ENCODE data around the gene LONP1.
"Not testable (repeated sequence)": the region's sequence is repeated elsewhere in the genome, so short reads cannot be mapped to it uniquely, and the experiment has no call there.

DNA sequence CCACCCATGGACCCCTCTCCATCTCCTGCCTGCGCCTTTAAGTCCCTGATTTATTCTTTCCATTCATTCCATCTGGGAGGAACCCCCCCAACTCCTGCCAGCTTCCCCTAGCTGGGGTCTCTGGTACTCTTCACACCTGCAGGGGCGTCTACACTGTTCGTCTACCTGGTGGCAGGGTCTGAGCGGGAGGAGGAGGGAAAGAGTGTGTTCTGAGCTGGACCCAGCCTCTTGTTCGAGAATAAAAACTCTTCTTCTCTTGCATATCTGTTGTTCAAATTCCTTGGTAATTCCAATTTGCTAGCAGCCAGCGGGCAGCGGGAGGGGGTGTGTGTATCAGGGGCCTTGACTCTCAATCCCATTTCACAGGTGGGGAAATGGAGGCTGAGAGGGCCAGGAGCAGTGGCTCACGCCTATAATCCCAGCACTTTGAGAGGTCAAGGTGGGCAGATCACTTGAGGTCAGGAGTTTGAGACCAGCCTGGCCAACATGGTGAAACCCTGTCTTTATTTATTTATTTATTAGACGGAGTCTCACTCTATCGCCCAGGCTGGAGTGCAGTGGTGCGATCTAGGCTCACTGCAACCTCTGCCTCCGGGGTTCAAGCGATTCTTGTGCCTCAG lies 31.6 kb downstream of the LONP1 start:
- not testable (repeated sequence) for TF ChIP-seq POLR2A (IDR thresholded peaks at IDR 0.05; ENCODE audit: borderline replicate concordance, extremely low read depth, insufficient read depth, insufficient read length); EZH2 (IDR thresholded peaks at IDR 0.05); SIN3A (IDR thresholded peaks at IDR 0.05; ENCODE audit: low read depth); TCF7L2 (IDR thresholded peaks at IDR 0.05; ENCODE audit: borderline replicate concordance, extremely low read depth, insufficient read depth, insufficient read length); SP1 (IDR thresholded peaks at IDR 0.05; ENCODE audit: low read depth); POLR2AphosphoS5 (IDR thresholded peaks at IDR 0.05; ENCODE audit: low read depth, low read length); EGR1 (IDR thresholded peaks at IDR 0.05; ENCODE audit: low read depth); ZNF274 (IDR thresholded peaks at IDR 0.05; ENCODE audit: low read depth, low read length)
- TF ChIP-seq, protein P1, sequence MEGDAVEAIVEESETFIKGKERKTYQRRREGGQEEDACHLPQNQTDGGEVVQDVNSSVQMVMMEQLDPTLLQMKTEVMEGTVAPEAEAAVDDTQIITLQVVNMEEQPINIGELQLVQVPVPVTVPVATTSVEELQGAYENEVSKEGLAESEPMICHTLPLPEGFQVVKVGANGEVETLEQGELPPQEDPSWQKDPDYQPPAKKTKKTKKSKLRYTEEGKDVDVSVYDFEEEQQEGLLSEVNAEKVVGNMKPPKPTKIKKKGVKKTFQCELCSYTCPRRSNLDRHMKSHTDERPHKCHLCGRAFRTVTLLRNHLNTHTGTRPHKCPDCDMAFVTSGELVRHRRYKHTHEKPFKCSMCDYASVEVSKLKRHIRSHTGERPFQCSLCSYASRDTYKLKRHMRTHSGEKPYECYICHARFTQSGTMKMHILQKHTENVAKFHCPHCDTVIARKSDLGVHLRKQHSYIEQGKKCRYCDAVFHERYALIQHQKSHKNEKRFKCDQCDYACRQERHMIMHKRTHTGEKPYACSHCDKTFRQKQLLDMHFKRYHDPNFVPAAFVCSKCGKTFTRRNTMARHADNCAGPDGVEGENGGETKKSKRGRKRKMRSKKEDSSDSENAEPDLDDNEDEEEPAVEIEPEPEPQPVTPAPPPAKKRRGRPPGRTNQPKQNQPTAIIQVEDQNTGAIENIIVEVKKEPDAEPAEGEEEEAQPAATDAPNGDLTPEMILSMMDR (IDR thresholded peaks at IDR 0.05 in 2 of 3, conservative IDR thresholded peaks at IDR 0.05 in 1 of 3; ENCODE audit: borderline replicate concordance in 1 of 3, insufficient read depth in 1 of 3, low read depth in 2 of 3, low read length in 2 of 3): not testable (repeated sequence)
- TF ChIP-seq, protein P2, sequence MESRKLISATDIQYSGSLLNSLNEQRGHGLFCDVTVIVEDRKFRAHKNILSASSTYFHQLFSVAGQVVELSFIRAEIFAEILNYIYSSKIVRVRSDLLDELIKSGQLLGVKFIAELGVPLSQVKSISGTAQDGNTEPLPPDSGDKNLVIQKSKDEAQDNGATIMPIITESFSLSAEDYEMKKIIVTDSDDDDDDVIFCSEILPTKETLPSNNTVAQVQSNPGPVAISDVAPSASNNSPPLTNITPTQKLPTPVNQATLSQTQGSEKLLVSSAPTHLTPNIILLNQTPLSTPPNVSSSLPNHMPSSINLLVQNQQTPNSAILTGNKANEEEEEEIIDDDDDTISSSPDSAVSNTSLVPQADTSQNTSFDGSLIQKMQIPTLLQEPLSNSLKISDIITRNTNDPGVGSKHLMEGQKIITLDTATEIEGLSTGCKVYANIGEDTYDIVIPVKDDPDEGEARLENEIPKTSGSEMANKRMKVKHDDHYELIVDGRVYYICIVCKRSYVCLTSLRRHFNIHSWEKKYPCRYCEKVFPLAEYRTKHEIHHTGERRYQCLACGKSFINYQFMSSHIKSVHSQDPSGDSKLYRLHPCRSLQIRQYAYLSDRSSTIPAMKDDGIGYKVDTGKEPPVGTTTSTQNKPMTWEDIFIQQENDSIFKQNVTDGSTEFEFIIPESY (IDR thresholded peaks at IDR 0.05; ENCODE audit: extremely low read depth, insufficient replicate concordance, low read length): not testable (repeated sequence)
- TF ChIP-seq, protein P3, sequence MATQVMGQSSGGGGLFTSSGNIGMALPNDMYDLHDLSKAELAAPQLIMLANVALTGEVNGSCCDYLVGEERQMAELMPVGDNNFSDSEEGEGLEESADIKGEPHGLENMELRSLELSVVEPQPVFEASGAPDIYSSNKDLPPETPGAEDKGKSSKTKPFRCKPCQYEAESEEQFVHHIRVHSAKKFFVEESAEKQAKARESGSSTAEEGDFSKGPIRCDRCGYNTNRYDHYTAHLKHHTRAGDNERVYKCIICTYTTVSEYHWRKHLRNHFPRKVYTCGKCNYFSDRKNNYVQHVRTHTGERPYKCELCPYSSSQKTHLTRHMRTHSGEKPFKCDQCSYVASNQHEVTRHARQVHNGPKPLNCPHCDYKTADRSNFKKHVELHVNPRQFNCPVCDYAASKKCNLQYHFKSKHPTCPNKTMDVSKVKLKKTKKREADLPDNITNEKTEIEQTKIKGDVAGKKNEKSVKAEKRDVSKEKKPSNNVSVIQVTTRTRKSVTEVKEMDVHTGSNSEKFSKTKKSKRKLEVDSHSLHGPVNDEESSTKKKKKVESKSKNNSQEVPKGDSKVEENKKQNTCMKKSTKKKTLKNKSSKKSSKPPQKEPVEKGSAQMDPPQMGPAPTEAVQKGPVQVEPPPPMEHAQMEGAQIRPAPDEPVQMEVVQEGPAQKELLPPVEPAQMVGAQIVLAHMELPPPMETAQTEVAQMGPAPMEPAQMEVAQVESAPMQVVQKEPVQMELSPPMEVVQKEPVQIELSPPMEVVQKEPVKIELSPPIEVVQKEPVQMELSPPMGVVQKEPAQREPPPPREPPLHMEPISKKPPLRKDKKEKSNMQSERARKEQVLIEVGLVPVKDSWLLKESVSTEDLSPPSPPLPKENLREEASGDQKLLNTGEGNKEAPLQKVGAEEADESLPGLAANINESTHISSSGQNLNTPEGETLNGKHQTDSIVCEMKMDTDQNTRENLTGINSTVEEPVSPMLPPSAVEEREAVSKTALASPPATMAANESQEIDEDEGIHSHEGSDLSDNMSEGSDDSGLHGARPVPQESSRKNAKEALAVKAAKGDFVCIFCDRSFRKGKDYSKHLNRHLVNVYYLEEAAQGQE (IDR thresholded peaks at IDR 0.05; ENCODE audit: low read depth): not testable (repeated sequence)
